Measurements from ENCODE around the gene ZSCAN22. TPM values are rescaled to one million over a fixed set of nuclear protein-coding genes. Genes with fewer than 3 reads are reported as not detected.

The ZSCAN22 gene
- total RNA-seq, 2 donors from 2014 or later: 2.7 to 4.1 TPM

GRCh38 chr19:58311345-58311865, 15.4 kb upstream of the ZSCAN22 start:
- TF ChIP-seq POLR2A (IDR thresholded peaks at IDR 0.05) (no peak), CTCF (IDR thresholded peaks at IDR 0.05) (no peak), POLR2AphosphoS5 (IDR thresholded peaks at IDR 0.05) (no peak)
- H3K9me3 ChIP-seq: no peaks in the 10 kb centered on the region
- no peaks in the 10 kb centered on the region for H3K4me1 ChIP-seq (replicated peaks)
- H3K4me3 ChIP-seq: no peak overlapping the region
- DNase-seq (ENCODE audit: low spot score): no peak
- no peaks in the 10 kb centered on the region for H3K27me3 ChIP-seq (replicated peaks; ENCODE audit: insufficient read depth)
- 89% methylated on average over 7 of the region's 7 CpGs for WGBS
- peaks cover 0 to 5% of the 10 kb centered on the region in 2 donors for H3K36me3 ChIP-seq
- no peak overlapping the region for H3K27ac ChIP-seq
- intact Hi-C loops (cut with DNase I): no loop called here

GRCh38 chr19:58315580-58315979, 11.2 kb upstream of the ZSCAN22 start:
- Histone ChIP-seq H3K36me3 (peaks cover 0 to 5% of the 10 kb centered on the region in 2 donors), H3K4me3 (no peak overlapping the region), H3K4me1 (replicated peaks) (no peaks in the 10 kb centered on the region), H3K9me3 (no peaks in the 10 kb centered on the region), H3K27me3 (replicated peaks; ENCODE audit: insufficient read depth) (no peaks in the 10 kb centered on the region), H3K27ac (no peak overlapping the region)
- DNase-seq (ENCODE audit: low spot score): no peak
- intact Hi-C loops (cut with DNase I): no loop called here
- TF ChIP-seq CTCF (IDR thresholded peaks at IDR 0.05): no peak
- TF ChIP-seq POLR2A (IDR thresholded peaks at IDR 0.05): no peak
- TF ChIP-seq POLR2AphosphoS5 (IDR thresholded peaks at IDR 0.05): no peak
- 100% methylated on average over 2 of the region's 2 CpGs for WGBS

- TF ChIP-seq POLR2A (IDR thresholded peaks at IDR 0.05): no peak
- no peak for TF ChIP-seq CTCF (IDR thresholded peaks at IDR 0.05)
- no peak for TF ChIP-seq POLR2AphosphoS5 (IDR thresholded peaks at IDR 0.05)
- H3K36me3 ChIP-seq: no peaks in the 10 kb centered on the region
- DNase-seq (ENCODE audit: low spot score): no peak
- H3K4me3 ChIP-seq: no peak overlapping the region
- no peaks in the 10 kb centered on the region for H3K9me3 ChIP-seq
- intact Hi-C loops (cut with DNase I): no loop called here
- WGBS: 43% methylated on average over 7 of the region's 7 CpGs
- no peaks in the 10 kb centered on the region for H3K27me3 ChIP-seq (replicated peaks; ENCODE audit: insufficient read depth)
- H3K4me1 ChIP-seq (replicated peaks): no peaks in the 10 kb centered on the region
- H3K27ac ChIP-seq: no peak overlapping the region
Measured at GRCh38 chr19:58317476-58318072, 9.2 kb upstream of the ZSCAN22 start.

- TF ChIP-seq CTCF (IDR thresholded peaks at IDR 0.05): no peak
- no peak for TF ChIP-seq POLR2AphosphoS5 (IDR thresholded peaks at IDR 0.05)
- no peak for TF ChIP-seq POLR2A (IDR thresholded peaks at IDR 0.05)
- H3K27me3 ChIP-seq (replicated peaks; ENCODE audit: insufficient read depth): no peaks in the 10 kb centered on the region
- no peak overlapping the region for H3K27ac ChIP-seq
- intact Hi-C loops (cut with DNase I): no loop called here
- H3K9me3 ChIP-seq: no peaks in the 10 kb centered on the region
- H3K4me1 ChIP-seq (replicated peaks): no peaks in the 10 kb centered on the region
- 79% methylated on average over 4 of the region's 4 CpGs for WGBS
- H3K36me3 ChIP-seq: no peaks in the 10 kb centered on the region
- no peak for DNase-seq (ENCODE audit: low spot score)
- no peak overlapping the region for H3K4me3 ChIP-seq
Measured at GRCh38 chr19:58318297-58318696, 8.5 kb upstream of the ZSCAN22 start.

- Histone ChIP-seq H3K27me3 (replicated peaks; ENCODE audit: insufficient read depth) (no peaks in the 10 kb centered on the region), H3K9me3 (no peaks in the 10 kb centered on the region), H3K36me3 (no peaks in the 10 kb centered on the region), H3K4me1 (replicated peaks) (no peaks in the 10 kb centered on the region), H3K27ac (no peak overlapping the region), H3K4me3 (no peak overlapping the region)
- WGBS: 69% methylated on average over 10 of the region's 10 CpGs
- DNase-seq (ENCODE audit: low spot score): no peak
- intact Hi-C loops (cut with DNase I): no loop called here
- TF ChIP-seq CTCF (IDR thresholded peaks at IDR 0.05): no peak
- no peak for TF ChIP-seq POLR2A (IDR thresholded peaks at IDR 0.05)
- no peak for TF ChIP-seq POLR2AphosphoS5 (IDR thresholded peaks at IDR 0.05)
Measured at GRCh38 chr19:58319241-58319640, 7.6 kb upstream of the ZSCAN22 start.
